Coronary artery (tissue), 2 donors: ENCODE measurements around the gene VPS13A.
A peak's percentile ranks its signal among the peaks of the same experiment; 100 is the strongest.

ENCODE experiments used
- DNase-seq: peaks from one replicate; pipeline ENCODE4 v3.0.0-alpha.2; 2017; ENCODE audit warnings: low spot score
- H3K27ac ChIP-seq, 2 donors: fragments of 200-600 bp; sonication (generic); one replicate each; pipeline ENCODE4 v1.5.1; 2016 to 2019
- H3K4me3 ChIP-seq: fragments of 200-600 bp; sonication (generic); 2 replicates; pipeline ENCODE4 v1.5.1; 2016; ENCODE audit warnings: mild to moderate bottlenecking, moderate library complexity
- CTCF ChIP-seq: fragments of 200-600 bp; sonication (generic); IDR thresholded peaks from one replicate; pipeline ENCODE4 v1.5.1; 2019; ENCODE audit warnings: antibody characterized with exemption

The VPS13A gene

GRCh38 chr9:77170991-77171699 is 6.2 kb upstream of the VPS13A start:
- TF ChIP-seq CTCF, result no peak
- Histone ChIP-seq H3K4me3 (no peak overlapping the region), H3K27ac (no peak overlapping the region)
- no peak for DNase-seq

- DNase-seq, result no peak
- Histone ChIP-seq H3K4me3 (no peak overlapping the region), H3K27ac (no peak overlapping the region)
- no peak for TF ChIP-seq CTCF
Measured at GRCh38 chr9:77175151-77175550, 2.2 kb upstream of the VPS13A start.

- H3K27ac ChIP-seq, result peak overlapping the region; percentile 19 to 73
- no peak for TF ChIP-seq CTCF
- no peak overlapping the region for H3K4me3 ChIP-seq
- DNase-seq, result no peak
Measured at GRCh38 chr9:77176106-77176505, 1.2 kb upstream of the VPS13A start.

GRCh38 chr9:77176686-77177142 is 620 bp upstream of the VPS13A start:
- H3K4me3 ChIP-seq, result peak overlapping the region; percentile 98
- H3K27ac ChIP-seq, result peak overlapping the region; percentile 73 to 97
- no peak for DNase-seq
- no peak for TF ChIP-seq CTCF

GRCh38 chr9:77177894-77178794 is 810 bp downstream of the VPS13A start:
- Histone ChIP-seq H3K27ac (peak overlapping the region; percentile 73 to 97), H3K4me3 (peak overlapping the region; percentile 98)
- DNase-seq, result peak; percentile 81
- TF ChIP-seq CTCF, result no peak

- no peak for DNase-seq
- no peak for TF ChIP-seq CTCF
- H3K4me3 ChIP-seq, result no peak overlapping the region
- no peak overlapping the region for H3K27ac ChIP-seq
Measured at GRCh38 chr9:77180056-77180455, 2.7 kb downstream of the VPS13A start.
